GM19467 (cell line): ENCODE data around the gene TBX5.
"Not testable (repeated sequence)": the region's sequence is repeated elsewhere in the genome, so short reads cannot be mapped to it uniquely, and the experiment has no call there.

Experiments
- ATAC-seq: cut with Tn5 transposase; IDR thresholded peaks from one replicate; pipeline ENCODE4 v1.9.1; 2021; ENCODE audit warnings: mild to moderate bottlenecking, moderate library complexity; ENCODE audit not compliant: unreplicated experiment

Gene TBX5

GRCh38 chr12:114384739-114385138 lies 21.2 kb downstream of the TBX5 start:
- ATAC-seq = no peak

- ATAC-seq = no peak
Measured at GRCh38 chr12:114381177-114381576, 24.8 kb downstream of the TBX5 start.

- ATAC-seq = no peak
Measured at GRCh38 chr12:114371733-114372132, 34.2 kb downstream of the TBX5 start.

GRCh38 chr12:114371250-114371649 lies 34.7 kb downstream of the TBX5 start:
- ATAC-seq = no peak

GRCh38 chr12:114368685-114369452 lies 37.1 kb downstream of the TBX5 start:
- no peak for ATAC-seq

- no peak for ATAC-seq
Measured at GRCh38 chr12:114361992-114362391, 44.0 kb downstream of the TBX5 start.

- no peak for ATAC-seq
Measured at GRCh38 chr12:114361545-114361944, 44.4 kb downstream of the TBX5 start.

GRCh38 chr12:114360485-114360884 lies 45.5 kb downstream of the TBX5 start:
- ATAC-seq = no peak

- ATAC-seq = no peak
Measured at GRCh38 chr12:114355389-114356088, 50.4 kb downstream of the TBX5 start.

- not testable (repeated sequence) for ATAC-seq
Measured at GRCh38 chr12:114349239-114349638, 56.7 kb downstream of the TBX5 start.

GRCh38 chr12:114347861-114348260 lies 58.1 kb downstream of the TBX5 start:
- no peak for ATAC-seq

- ATAC-seq = no peak
Measured at GRCh38 chr12:114344831-114345230, 61.1 kb downstream of the TBX5 start.

- no peak for ATAC-seq
Measured at GRCh38 chr12:114344303-114344663, 61.7 kb downstream of the TBX5 start.

GRCh38 chr12:114343585-114344302 lies 62.2 kb downstream of the TBX5 start:
- no peak for ATAC-seq

GRCh38 chr12:114342656-114343055 lies 63.3 kb downstream of the TBX5 start:
- no peak for ATAC-seq

GRCh38 chr12:114341635-114342034 lies 64.3 kb downstream of the TBX5 start:
- ATAC-seq = no peak

- ATAC-seq = no peak
Measured at GRCh38 chr12:114340231-114340630, 65.7 kb downstream of the TBX5 start.

- ATAC-seq = no peak
Measured at GRCh38 chr12:114339626-114340025, 66.3 kb downstream of the TBX5 start.

GRCh38 chr12:114335607-114336006 lies 70.3 kb downstream of the TBX5 start:
- ATAC-seq = no peak

GRCh38 chr12:114334395-114334794 lies 71.5 kb downstream of the TBX5 start:
- no peak for ATAC-seq

- ATAC-seq = no peak
Measured at GRCh38 chr12:114328292-114328691, 77.7 kb downstream of the TBX5 start.

- ATAC-seq = no peak
Measured at GRCh38 chr12:114327765-114328164, 78.2 kb downstream of the TBX5 start.
